Astrocyte (in vitro differentiated cells and primary cell): ENCODE results near the gene RAB4B. TPM values are rescaled to one million over a fixed set of nuclear protein-coding genes. Genes with fewer than 3 reads are reported as not detected.

Experiments
- DNase-seq: peaks from one replicate; pipeline ENCODE4 v3.0.0-alpha.2; 2010; ENCODE audit warnings: low read depth
- FAIRE-seq: peaks from 2 replicates; lab custom pipeline; 2011; peaks lifted over from hg19 to GRCh38; lab: Jason Lieb, UNC
- H2AFZ ChIP-seq: 2 replicates; pipeline ENCODE4 v1.6.0; 2012; ENCODE audit warnings: low read depth, low read length, inconsistent platforms
- H3K27ac ChIP-seq: 2 replicates; pipeline ENCODE4 v1.5.1; 2011; ENCODE audit warnings: low read depth, low read length, inconsistent platforms
- H3K27me3 ChIP-seq: 2 replicates; pipeline ENCODE4 v1.6.0; 2011; ENCODE audit warnings: low read length, inconsistent platforms; ENCODE audit not compliant: insufficient read depth
- H3K36me3 ChIP-seq: 2 replicates; pipeline ENCODE4 v1.5.1; 2011; ENCODE audit warnings: low read length, inconsistent platforms; ENCODE audit not compliant: insufficient read depth
- H3K4me1 ChIP-seq: 2 replicates; pipeline ENCODE4 v1.5.1; 2011; ENCODE audit warnings: low read length, inconsistent platforms; ENCODE audit not compliant: insufficient read depth
- H3K4me2 ChIP-seq: 2 replicates; pipeline ENCODE4 v1.6.0; 2012; ENCODE audit warnings: low read length, inconsistent platforms
- H3K4me3 ChIP-seq: 2 replicates; pipeline ENCODE4 v1.5.1; 2011; ENCODE audit warnings: low read depth, mild to moderate bottlenecking, low read length, inconsistent platforms; ENCODE audit not compliant: insufficient read depth
- H3K79me2 ChIP-seq: 2 replicates; pipeline ENCODE4 v1.6.0; 2012; ENCODE audit warnings: mild to moderate bottlenecking, low read length, inconsistent platforms; ENCODE audit not compliant: insufficient read depth
- H3K9ac ChIP-seq: 2 replicates; pipeline ENCODE4 v1.6.0; 2012; ENCODE audit warnings: mild to moderate bottlenecking, low read length, inconsistent platforms
- H3K9me3 ChIP-seq: 2 replicates; pipeline ENCODE4 v1.5.1; 2012; ENCODE audit warnings: low read depth, mild to moderate bottlenecking, low read length, inconsistent platforms; ENCODE audit not compliant: insufficient read depth
- H4K20me1 ChIP-seq: 2 replicates; pipeline ENCODE4 v1.6.0; 2012; ENCODE audit warnings: low read length, inconsistent platforms; ENCODE audit not compliant: insufficient read depth
- H3K27ac Mint-ChIP-seq: one replicate; pipeline ENCODE4 v1.8.0; 2021; ENCODE audit warnings: mild to moderate bottlenecking, mixed read lengths; ENCODE audit not compliant: unreplicated experiment
- H3K27me3 Mint-ChIP-seq: one replicate; pipeline ENCODE4 v1.8.0; 2021; ENCODE audit warnings: low read depth, mixed read lengths; ENCODE audit not compliant: unreplicated experiment
- H3K36me3 Mint-ChIP-seq: one replicate; pipeline ENCODE4 v1.8.0; 2021; ENCODE audit warnings: low read depth, mixed read lengths; ENCODE audit not compliant: unreplicated experiment
- H3K4me1 Mint-ChIP-seq: one replicate; pipeline ENCODE4 v1.8.0; 2021; ENCODE audit warnings: low read depth, mixed read lengths; ENCODE audit not compliant: unreplicated experiment
- H3K4me3 Mint-ChIP-seq: one replicate; pipeline ENCODE4 v1.8.0; 2021; ENCODE audit warnings: mild to moderate bottlenecking, moderate library complexity, mixed read lengths; ENCODE audit not compliant: unreplicated experiment
- H3K9me3 Mint-ChIP-seq: one replicate; pipeline ENCODE4 v1.8.0; 2021; ENCODE audit warnings: mild to moderate bottlenecking, mixed read lengths; ENCODE audit not compliant: unreplicated experiment
- CTCF ChIP-seq: IDR thresholded peaks from 2 replicates; pipeline ENCODE4 v1.5.1; 2011; ENCODE audit warnings: low read depth, mild to moderate bottlenecking, inconsistent platforms, low read length, moderate library complexity; ENCODE audit not compliant: insufficient read depth
- EZH2 ChIP-seq: IDR thresholded peaks from 2 replicates; pipeline ENCODE4 v1.6.1; 2012; ENCODE audit warnings: mild to moderate bottlenecking, low read length, inconsistent platforms; ENCODE audit not compliant: insufficient read depth
- total RNA-seq: library from RNA; stranded (reverse); gene quantifications from 2 replicates; pipeline ENCODE4 v1.2.1, GENCODE V29; 2021

RAB4B gene
- total RNA-seq, 1 donor from 2014 or later: 18.8 TPM

- Histone ChIP-seq H3K4me2 (peak overlapping the region; percentile 83), H3K27ac (peak overlapping the region; percentile 67), H3K79me2 (peaks cover 38% of the 10 kb centered on the region), H4K20me1 (peaks cover 35% of the 10 kb centered on the region), H3K4me3 (peak overlapping the region; percentile 70), H2AFZ (peak overlapping the region; percentile 87), H3K27me3 (no peaks in the 10 kb centered on the region), H3K9ac (peak overlapping the region; percentile 73), H3K36me3 (no peaks in the 10 kb centered on the region), H3K9me3 (no peaks in the 10 kb centered on the region), H3K4me1 (peaks cover 31% of the 10 kb centered on the region)
- H3K27me3 Mint-ChIP-seq: no peaks in the 10 kb centered on the region
- no peak for TF ChIP-seq EZH2
- TF ChIP-seq CTCF: peak; percentile 31
- DNase-seq (peak; percentile 32), FAIRE-seq (no peak)
- H3K27ac Mint-ChIP-seq: peak overlapping the region; percentile 95
- H3K9me3 Mint-ChIP-seq: no peaks in the 10 kb centered on the region
- H3K36me3 Mint-ChIP-seq: no peaks in the 10 kb centered on the region
- H3K4me3 Mint-ChIP-seq: peak overlapping the region; percentile 89
- peaks cover 22% of the 10 kb centered on the region for H3K4me1 Mint-ChIP-seq
These were observed 20.1 kb downstream of the RAB4B start for GRCh38 chr19:40797963-40798682.

GRCh38 chr19:40798683-40799557 is 20.9 kb downstream of the RAB4B start, which contains the start of gene EGLN2:
EGLN2 (plus strand) TSS chr19:40799191; CDS start chr19:40800573, 1,382 bp downstream.
- no peaks in the 10 kb centered on the region for H3K9me3 ChIP-seq
- H4K20me1 ChIP-seq: peaks cover 43% of the 10 kb centered on the region
- H3K4me1 ChIP-seq: peaks cover 31% of the 10 kb centered on the region
- H3K4me2 ChIP-seq: peak within 1 kb of the TSS; percentile 97
- DNase-seq (peak; percentile 99), FAIRE-seq (no peak)
- Mint-ChIP-seq H3K4me1 (peaks cover 28% of the 10 kb centered on the region), H3K27me3 (no peaks in the 10 kb centered on the region), H3K36me3 (peaks cover 2% of the 10 kb centered on the region), H3K27ac (peak within 1 kb of the TSS; percentile 95), H3K4me3 (peak within 1 kb of the TSS; percentile 96), H3K9me3 (no peaks in the 10 kb centered on the region)
- peak within 1 kb of the TSS; percentile 73 for H3K4me3 ChIP-seq
- peak within 1 kb of the TSS; percentile 68 for H3K27ac ChIP-seq
- no peaks in the 10 kb centered on the region for H3K36me3 ChIP-seq
- peak within 1 kb of the TSS; percentile 87 for H2AFZ ChIP-seq
- H3K27me3 ChIP-seq: no peaks in the 10 kb centered on the region
- peaks cover 46% of the 10 kb centered on the region for H3K79me2 ChIP-seq
- H3K9ac ChIP-seq: peak within 1 kb of the TSS; percentile 94
- TF ChIP-seq EZH2 (no peak), CTCF (no peak)
